VCaP (cell line): ENCODE data around the gene ABCC4.
"Not testable (repeated sequence)": the region's sequence is repeated elsewhere in the genome, so short reads cannot be mapped to it uniquely, and the experiment has no call there.

ENCODE experiments used
- H3K27ac ChIP-seq: fragments of 450-650 bp; 2 replicates; pipeline ENCODE4 v1.5.1; 2017
- TF ChIP-seq, protein P1 (sequence below): fragments of 450-650 bp; conservative IDR thresholded peaks from 2 replicates; pipeline ENCODE4 v1.5.1; 2017; ENCODE audit warnings: mild to moderate bottlenecking, moderate library complexity

Gene ABCC4

GRCh38 chr13:95184317-95184716, 116.9 kb downstream of the ABCC4 start:
- no peak overlapping the region for H3K27ac ChIP-seq
- TF ChIP-seq, protein P1, sequence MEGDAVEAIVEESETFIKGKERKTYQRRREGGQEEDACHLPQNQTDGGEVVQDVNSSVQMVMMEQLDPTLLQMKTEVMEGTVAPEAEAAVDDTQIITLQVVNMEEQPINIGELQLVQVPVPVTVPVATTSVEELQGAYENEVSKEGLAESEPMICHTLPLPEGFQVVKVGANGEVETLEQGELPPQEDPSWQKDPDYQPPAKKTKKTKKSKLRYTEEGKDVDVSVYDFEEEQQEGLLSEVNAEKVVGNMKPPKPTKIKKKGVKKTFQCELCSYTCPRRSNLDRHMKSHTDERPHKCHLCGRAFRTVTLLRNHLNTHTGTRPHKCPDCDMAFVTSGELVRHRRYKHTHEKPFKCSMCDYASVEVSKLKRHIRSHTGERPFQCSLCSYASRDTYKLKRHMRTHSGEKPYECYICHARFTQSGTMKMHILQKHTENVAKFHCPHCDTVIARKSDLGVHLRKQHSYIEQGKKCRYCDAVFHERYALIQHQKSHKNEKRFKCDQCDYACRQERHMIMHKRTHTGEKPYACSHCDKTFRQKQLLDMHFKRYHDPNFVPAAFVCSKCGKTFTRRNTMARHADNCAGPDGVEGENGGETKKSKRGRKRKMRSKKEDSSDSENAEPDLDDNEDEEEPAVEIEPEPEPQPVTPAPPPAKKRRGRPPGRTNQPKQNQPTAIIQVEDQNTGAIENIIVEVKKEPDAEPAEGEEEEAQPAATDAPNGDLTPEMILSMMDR, result no peak

DNA sequence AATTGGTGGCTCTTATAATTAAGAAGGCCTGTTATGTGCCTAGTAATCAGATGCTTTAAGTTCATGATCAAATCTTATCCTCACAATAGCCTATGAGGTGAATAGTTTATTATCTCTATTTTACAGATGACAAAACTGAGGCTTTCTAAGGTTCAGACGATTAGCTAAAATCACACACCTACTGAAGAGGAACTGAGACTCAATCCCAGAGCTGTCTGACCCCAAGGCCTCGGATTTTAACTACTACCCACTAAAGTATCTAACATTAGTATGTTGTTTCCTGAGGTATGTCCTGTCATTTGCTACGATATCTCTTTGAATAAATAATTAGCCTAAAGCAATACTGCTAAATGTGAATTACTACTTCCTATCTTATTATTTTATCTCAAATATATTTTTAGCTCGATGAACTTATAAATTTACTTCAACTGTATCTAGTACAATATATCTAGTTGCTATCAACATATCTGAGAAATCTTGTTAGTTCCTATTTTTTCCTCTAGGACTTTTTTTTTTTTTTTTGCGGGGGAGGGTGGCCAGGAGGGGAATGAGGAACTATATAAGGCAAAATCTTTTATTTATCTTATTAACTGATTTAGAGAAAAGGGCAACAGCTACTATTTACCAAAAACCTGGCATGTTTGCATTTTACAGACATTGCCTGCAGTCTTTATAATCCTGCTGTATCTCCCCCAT, 118.5 kb downstream of the ABCC4 start:
- TF ChIP-seq, protein P1, result no peak
- no peak overlapping the region for H3K27ac ChIP-seq

DNA sequence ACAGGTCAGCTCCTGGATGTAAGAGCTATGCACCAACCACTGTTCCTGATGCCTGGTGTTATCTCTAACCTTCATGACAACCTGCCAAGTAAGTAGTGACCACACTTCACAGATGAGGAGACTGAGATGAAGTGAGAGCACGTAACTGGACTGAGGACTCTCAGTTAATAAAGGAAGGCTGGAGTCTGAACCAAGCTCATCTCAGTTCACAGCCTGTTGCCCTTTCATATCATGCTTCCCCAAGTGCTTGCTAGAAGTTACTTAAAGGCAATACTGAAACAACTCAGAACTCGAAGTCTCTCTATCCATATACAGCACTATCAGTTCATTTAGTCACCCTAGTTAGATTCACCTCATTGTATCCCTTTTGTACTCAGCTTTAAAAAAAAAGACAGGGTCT, 119.7 kb downstream of the ABCC4 start:
- TF ChIP-seq, protein P1, result no peak
- no peak overlapping the region for H3K27ac ChIP-seq

GRCh38 chr13:95180513-95181245, 120.6 kb downstream of the ABCC4 start:
- TF ChIP-seq, protein P1, result no peak
- H3K27ac ChIP-seq, result no peak overlapping the region

DNA sequence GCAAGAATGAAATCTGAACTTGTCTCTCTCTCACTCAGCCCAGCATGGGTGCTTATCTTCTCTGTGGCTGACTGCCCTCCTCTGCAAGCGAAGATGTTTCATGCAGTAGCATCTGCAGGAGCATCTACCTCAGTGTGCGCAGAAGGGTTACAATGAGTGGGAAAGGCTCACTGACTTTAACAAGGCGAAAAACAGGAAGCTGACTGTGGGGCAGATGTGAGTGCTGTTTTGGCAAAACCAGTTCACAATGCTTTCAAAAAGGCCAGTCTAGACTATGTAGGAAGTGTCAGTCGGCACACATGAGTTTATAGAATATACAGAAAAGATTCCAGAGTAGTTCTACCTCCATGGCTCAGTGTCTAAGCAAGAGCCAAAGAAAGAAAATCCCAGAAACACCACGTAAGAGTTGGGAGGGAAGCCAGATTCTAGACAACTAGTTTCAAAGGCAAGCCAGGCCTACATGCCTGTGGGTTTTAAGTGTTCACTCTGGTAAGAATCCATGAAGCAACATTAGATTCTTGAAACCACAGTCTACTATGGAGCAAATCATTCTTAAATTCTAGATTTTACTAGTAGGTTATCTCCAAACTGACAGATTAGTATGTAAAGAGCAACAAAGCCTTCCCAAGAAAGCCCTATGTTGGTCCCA, 124.5 kb downstream of the ABCC4 start:
- TF ChIP-seq, protein P1, result no peak
- H3K27ac ChIP-seq, result no peak overlapping the region

DNA sequence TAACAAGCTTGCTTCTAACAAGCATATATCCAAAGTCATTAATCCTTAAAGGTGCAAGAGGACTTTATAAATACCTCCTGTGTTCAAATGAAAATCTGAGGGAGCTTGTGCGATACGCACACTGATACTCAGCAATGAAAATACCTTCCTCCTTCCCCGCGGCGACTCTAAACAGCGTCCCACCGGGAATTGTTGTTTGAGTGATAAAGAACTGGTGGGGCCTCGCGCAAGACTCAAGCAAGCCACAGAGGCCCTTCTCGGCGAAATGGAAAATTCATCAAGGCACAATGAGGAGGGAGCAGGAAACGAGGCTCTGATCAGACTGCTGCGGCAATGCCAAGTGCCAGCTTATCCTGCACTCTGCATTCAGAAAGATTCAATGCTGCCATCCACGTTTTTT, 126.7 kb downstream of the ABCC4 start:
- H3K27ac ChIP-seq, result no peak overlapping the region
- TF ChIP-seq, protein P1, result no peak

DNA sequence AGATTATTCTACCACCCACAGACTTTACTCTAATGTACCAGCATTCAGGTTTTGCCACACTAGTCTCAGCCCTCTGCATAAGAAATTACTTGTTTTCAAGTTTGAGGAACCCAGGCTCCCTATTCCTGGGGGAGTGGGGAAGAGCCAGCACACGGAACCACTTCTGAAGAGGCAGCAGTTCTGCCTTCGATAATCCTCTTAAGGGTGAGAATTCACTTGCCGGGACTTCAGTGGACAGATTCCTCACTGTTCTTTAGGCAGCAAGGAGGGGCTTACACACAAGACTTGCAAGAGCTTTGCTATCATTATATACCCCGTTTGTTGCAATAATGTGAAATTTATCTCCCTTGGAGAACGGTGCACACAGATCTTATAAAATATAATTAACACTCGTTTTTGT, 133.1 kb downstream of the ABCC4 start:
- H3K27ac ChIP-seq, result no peak overlapping the region
- TF ChIP-seq, protein P1, result no peak

- not testable (repeated sequence) for H3K27ac ChIP-seq
Measured at GRCh38 chr13:95167003-95167402, 134.2 kb downstream of the ABCC4 start.
